ENCODE results near the gene PRKAR1A.
"Not testable (repeated sequence)": the region's sequence is repeated elsewhere in the genome, so short reads cannot be mapped to it uniquely, and the experiment has no call there.

The PRKAR1A gene

GRCh38 chr17:68511671-68512246, 471 bp upstream of the PRKAR1A start:
- DNase-seq = no peak

GRCh38 chr17:68512960-68513474, 787 bp downstream of the PRKAR1A start:
- no peak for DNase-seq

DNA sequence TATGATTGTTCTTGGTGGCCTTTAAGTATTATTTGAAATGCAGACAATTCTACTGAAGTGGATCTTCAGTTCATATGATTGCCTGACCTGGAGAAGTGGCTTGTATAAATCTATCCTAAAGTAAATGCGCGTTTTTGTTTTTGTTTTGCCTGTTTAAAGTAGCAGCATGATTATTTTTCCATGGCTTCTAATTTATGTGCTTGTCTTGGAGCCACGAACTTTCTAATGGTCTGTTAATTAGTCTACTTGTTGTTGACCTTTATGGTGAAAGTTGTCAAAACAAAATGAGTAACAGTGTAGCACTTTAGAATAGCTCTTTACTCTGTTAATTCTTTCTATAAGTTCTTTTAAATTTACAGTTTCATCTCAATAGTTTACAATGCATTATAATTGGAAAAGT, 1.7 kb downstream of the PRKAR1A start:
- DNase-seq = no peak

DNA sequence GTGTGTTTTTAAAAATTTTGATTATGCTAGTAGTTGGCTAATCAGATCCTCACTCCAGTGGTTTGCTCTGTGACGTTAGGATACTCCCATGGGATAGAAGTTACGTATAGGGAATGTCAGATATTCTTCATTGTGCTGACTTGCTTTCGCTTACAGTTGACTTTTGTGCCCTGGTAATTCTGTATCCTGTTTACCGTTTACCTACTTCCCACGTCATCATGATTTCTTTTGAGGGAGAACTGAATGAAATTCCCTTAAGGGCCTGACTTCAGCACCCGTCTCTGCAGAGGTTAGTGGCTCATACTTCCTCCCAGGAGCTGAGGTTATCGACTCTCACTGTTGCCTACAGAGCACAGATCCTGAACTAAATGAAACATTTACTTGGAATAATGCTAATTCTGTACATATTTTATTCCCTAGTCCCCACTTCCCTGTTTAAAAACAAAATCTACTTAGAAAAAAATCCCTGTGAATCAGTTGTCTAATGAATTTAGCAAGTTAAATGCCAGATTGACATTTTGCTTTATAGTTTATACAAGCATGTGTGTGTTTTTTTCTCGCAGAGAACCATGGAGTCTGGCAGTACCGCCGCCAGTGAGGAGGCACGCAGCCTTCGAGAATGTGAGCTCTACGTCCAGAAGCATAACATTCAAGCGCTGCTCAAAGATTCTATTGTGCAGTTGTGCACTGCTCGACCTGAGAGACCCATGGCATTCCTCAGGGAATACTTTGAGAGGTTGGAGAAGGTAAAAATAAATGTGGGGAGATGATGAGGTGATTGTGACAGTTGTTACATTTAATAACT, 2.8 kb downstream of the PRKAR1A start:
- DNase-seq = no peak

DNA sequence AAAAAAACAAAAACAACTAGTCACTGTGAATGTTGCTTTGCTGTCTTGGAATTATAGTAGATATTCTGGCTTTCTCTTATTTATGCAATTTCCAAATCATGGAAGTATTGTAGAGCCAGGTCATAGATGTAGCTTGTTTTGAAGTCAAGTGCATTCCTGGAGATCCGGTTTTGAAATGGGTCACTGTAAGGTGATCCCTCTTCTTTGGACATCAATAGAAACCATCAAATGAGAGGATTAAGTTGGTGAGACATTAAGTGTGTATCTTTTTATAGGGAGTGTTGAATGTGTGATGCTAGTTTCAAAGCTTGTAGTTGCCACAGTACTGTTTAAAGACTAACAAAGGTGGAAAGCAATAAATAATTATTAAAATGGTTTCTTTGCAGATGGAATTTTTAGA, 4.5 kb downstream of the PRKAR1A start:
- no peak for DNase-seq

DNA sequence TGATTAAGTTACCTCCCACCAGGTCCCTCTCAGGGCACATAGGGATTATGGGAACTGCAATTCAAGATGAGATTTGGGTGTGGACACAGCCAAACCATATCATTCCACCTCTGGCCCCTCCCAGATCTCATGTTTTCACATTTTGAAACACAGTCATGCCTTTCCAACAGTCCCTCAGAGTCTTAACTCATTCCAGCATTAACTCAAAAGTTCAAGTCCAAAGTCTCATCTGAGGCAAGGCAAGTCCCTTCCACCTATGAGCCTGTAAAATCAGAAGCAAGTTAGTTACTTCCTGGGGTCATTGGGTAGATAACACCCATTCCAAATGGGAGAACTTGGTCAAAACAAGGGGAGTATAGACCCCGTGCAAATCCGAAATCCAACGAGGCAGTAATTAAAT, 5.4 kb downstream of the PRKAR1A start:
- DNase-seq = not testable (repeated sequence)

- DNase-seq = no peak
Observed at GRCh38 chr17:68518063-68518815, 6.0 kb downstream of the PRKAR1A start.

DNA sequence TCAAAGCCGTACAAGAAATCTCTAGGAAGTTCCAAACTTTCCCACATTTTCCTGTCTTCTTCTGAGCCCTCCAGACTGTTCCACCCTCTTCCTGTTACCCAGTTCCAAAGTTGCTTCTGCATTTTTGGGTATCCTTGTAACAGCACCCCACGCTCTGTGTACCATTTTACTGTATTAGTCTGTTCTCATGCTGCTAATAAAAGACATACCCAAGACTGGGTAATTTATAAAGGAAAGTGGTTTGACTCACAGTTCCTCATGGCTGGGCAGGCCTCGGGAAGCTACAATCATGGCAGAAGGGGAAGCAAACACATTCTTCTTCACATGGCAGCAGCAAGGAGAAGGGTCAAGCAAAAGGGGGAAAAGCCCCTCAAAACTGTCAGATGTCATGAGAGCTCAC, 6.8 kb downstream of the PRKAR1A start:
- DNase-seq = not testable (repeated sequence)

DNA sequence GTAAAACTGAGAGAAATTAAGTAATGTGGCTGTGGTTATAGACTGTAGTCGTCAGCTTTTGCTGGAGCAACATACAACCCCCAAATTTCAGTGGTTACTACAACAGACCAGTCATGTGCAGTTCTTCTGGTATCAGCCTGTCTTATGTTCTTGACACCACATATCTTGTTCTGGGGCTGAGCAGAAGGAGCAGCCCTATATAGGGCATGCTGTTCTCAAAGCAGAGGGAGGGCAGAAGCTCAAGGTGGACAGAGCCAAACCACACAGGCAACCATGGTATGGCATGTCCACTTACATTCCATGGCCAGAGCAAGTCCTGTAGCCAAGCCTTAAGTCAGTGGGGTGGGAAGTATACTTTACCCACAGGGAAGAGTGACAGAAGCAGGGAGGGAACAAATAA, 7.7 kb downstream of the PRKAR1A start:
- DNase-seq = no peak

GRCh38 chr17:68522266-68522665, 10.0 kb downstream of the PRKAR1A start:
- no peak for DNase-seq

GRCh38 chr17:68526548-68526947, 14.3 kb downstream of the PRKAR1A start:
- no peak for DNase-seq

DNA sequence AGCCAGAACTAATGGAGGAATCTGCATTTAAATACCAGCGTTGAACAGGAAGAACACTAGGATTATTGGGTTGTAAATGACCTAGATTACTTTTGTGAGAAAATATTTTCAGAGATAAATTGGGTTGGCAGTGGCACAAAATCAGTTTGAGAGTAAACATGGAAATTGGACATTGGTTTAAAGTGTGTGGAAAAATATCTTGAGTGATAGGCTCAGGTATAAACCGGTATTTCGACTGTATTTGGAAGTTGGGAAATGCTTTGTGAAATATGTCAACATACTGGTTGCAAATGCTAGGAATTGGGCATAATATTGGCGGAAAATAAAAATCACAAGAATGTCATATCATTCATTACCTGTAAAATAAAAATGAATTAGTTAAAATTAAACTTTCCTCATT, 15.1 kb downstream of the PRKAR1A start:
- no peak for DNase-seq

DNA sequence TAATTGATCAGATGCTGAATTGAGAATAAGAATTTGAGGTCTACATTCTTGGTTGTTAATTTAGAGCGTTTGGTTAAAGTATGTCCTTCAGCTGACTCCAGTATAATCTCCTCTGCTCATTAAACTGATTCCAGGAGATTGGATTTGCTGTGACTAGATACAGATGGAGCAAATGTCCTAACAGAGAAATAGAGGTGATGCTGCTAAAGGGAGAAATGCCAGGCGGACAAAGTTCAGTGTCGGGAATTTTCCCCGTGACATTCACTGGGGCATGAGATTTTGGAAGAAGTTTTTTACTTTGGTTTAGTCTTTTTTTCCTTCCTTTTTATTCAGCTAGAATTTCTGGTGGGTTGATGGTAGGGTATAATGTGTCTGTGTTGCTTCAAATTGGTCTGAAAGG, 19.0 kb downstream of the PRKAR1A start:
- DNase-seq = no peak

GRCh38 chr17:68532826-68533225, 20.6 kb downstream of the PRKAR1A start:
- no peak for DNase-seq

GRCh38 chr17:68533887-68534694, 21.9 kb downstream of the PRKAR1A start:
- no peak for DNase-seq

GRCh38 chr17:68534695-68535088, 22.5 kb downstream of the PRKAR1A start:
- DNase-seq = no peak

DNA sequence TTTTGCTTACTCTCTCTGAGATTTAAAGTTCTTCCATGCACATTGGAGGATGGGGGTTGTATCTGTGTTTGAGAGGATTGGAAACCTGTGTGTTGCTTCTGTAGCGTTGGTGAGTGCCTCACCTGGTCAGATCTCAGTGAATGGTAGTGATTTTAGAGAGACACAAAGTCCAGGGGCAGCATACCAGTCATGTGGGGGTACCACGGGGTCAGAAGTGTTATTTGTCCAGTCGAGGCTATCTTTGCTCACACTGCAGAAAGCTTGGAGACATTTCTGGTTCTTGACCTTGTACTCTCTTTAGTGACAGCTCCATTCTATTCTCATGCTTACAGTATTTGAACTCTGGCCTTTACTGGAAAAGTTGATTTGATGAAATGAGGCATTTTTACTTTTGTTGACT, 23.7 kb downstream of the PRKAR1A start:
- no peak for DNase-seq

GRCh38 chr17:68539548-68540467, 27.6 kb downstream of the PRKAR1A start:
- DNase-seq = no peak

GRCh38 chr17:68540981-68541380, 28.8 kb downstream of the PRKAR1A start:
- DNase-seq = no peak

- DNase-seq = no peak
Observed at GRCh38 chr17:68541816-68542215, 29.6 kb downstream of the PRKAR1A start.

GRCh38 chr17:68542698-68543463, 30.7 kb downstream of the PRKAR1A start:
- no peak for DNase-seq

Measured in activated CD8-positive, alpha-beta memory T cell treated with anti-CD3 and anti-CD28 coated beads for 24 hours (primary cell).